GM12801 (cell line): ENCODE results near the gene CGREF1.

Experiments used
- TF ChIP-seq, protein P1 (sequence below): IDR thresholded peaks from one replicate; pipeline ENCODE4 v1.5.1; 2011; ENCODE audit warnings: control low read depth; ENCODE audit not compliant: insufficient read length; ENCODE audit errors: extremely low read depth

CGREF1 gene

DNA sequence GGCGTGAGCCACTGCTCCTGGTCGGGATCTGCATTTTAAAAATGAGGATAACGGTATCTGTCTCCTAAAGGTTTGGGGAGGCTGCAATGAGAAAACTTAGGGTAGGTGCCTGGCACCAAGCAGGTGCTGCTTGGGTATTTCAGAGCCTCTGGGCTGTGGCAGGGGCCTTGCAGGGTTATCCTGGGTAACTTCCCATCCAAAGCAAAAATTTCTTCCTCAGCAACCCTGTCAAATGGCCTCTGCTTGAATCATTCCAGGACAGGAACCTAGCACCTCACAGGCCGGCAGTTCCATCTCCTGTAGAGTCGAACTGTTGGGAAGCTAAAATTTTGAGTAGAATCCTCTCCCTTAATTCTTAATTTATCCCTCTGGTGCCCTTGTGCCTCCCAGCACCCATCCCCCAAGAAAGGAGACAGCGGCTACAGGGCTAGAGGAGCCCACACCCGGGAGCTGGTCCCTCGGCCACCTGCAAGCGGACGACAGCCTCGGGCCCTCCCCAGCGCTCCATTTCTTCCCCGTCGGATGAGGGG lies 868 bp downstream of the CGREF1 start:
- TF ChIP-seq, protein P1, sequence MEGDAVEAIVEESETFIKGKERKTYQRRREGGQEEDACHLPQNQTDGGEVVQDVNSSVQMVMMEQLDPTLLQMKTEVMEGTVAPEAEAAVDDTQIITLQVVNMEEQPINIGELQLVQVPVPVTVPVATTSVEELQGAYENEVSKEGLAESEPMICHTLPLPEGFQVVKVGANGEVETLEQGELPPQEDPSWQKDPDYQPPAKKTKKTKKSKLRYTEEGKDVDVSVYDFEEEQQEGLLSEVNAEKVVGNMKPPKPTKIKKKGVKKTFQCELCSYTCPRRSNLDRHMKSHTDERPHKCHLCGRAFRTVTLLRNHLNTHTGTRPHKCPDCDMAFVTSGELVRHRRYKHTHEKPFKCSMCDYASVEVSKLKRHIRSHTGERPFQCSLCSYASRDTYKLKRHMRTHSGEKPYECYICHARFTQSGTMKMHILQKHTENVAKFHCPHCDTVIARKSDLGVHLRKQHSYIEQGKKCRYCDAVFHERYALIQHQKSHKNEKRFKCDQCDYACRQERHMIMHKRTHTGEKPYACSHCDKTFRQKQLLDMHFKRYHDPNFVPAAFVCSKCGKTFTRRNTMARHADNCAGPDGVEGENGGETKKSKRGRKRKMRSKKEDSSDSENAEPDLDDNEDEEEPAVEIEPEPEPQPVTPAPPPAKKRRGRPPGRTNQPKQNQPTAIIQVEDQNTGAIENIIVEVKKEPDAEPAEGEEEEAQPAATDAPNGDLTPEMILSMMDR = no peak

DNA sequence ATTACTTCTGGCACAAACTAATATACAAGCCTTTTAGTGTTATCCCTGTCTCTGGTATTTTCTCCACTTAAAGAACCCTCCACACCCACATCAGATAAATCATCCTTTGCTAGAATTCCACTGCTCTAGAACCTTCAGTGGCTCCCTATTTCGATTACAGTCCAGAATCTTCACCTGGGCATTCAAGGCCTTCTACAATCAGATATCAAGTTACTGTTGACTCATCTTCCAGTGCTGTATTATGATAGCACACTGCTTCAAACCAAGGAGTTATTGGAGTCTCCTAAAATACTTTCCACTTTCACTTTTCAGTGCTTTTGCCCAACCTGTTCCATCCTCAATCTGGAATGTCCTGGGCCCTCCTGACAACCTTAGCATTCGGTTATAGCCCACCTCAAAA lies 3.4 kb downstream of the CGREF1 start:
- TF ChIP-seq, protein P1 = no peak

- TF ChIP-seq, protein P1 = no peak
Observed at GRCh38 chr2:27109083-27109482, 9.8 kb downstream of the CGREF1 start.

GRCh38 chr2:27108221-27108620 lies 10.7 kb downstream of the CGREF1 start:
- TF ChIP-seq, protein P1 = no peak

DNA sequence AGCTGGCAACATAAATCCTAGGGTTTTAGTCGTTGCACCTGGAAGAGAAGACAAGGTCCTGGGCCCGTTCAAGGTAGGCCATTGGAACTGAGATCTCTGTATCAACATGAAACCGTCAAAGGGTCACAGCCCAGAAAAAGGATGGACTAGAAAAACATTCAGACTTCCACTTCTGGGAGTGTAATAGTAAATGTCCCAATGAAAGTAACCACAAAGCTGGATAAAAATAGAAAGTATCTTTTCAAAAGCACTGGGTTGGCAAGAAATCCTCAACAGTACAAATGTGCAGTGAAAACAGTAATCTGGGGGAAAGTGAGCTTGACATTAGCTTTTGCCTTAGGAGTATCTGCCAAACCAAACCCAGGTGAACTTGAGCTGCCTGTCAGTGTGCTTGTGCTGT lies 12.9 kb downstream of the CGREF1 start:
- TF ChIP-seq, protein P1 = no peak

DNA sequence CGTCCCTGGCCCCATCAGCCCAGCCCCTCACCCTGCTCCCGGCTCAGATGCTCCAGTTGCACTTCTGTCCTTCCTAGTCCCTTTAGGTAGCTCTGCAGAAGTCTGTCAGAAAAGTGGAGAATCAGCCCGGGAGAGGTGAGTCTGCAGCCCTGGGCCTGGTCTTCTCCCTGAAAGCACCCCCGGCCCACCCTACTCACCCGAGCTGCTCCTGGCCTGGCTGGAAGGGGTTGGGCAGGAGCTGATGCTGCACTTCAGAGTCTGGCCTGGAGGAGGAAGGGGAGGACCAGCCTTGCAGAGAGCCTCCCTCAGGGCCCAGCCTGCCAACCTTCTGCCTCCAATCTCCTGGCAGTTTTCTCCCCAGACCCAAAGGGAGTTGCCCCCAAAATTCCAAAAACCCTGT lies 16.6 kb downstream of the CGREF1 start:
- TF ChIP-seq, protein P1 = no peak

- TF ChIP-seq, protein P1 = no peak
Observed at GRCh38 chr2:27100036-27100435, 18.9 kb downstream of the CGREF1 start.
